ENCODE results near the gene ZNF333.

GRCh38 chr19:14767466-14767971, 77.7 kb downstream of the ZNF333 start:
- TF ChIP-seq CTCF (IDR thresholded peaks at IDR 0.05) = no peak
- TF ChIP-seq EZH2 (IDR thresholded peaks at IDR 0.05) = no peak
